BJ (cell line): ENCODE results near the gene RAB41. TPM values are rescaled to one million over a fixed set of nuclear protein-coding genes. Genes with fewer than 3 reads are reported as not detected.
"Not testable (repeated sequence)": the region's sequence is repeated elsewhere in the genome, so short reads cannot be mapped to it uniquely, and the experiment has no call there.

Experiments used
- CTCF ChIA-PET: fragments of 350-600 bp; formaldehyde crosslinking; extraction: SDS; loops from one replicate; lab custom pipeline; 2021; ENCODE audit warnings: antibody characterized with exemption, inconsistent platforms; lab: Yijun Ruan, JAX
- POLR2A ChIA-PET: fragments of 300-600 bp; sonication (Branson Sonifier 250); formaldehyde crosslinking; extraction: SDS; loops from one replicate; lab custom pipeline; 2021; ENCODE audit warnings: antibody characterized with exemption; lab: Charles Lee
- DNase-seq: peaks from one replicate; pipeline ENCODE4 v3.0.0-alpha.2; 2011; ENCODE audit warnings: low read depth
- H3K27me3 ChIP-seq: 2 replicates; pipeline ENCODE4 v1.6.0; 2011; ENCODE audit warnings: low read length; ENCODE audit not compliant: control insufficient read depth, insufficient read depth
- H3K36me3 ChIP-seq: 2 replicates; pipeline ENCODE4 v1.5.1; 2011; ENCODE audit warnings: low read length; ENCODE audit not compliant: control insufficient read depth, insufficient read depth
- H3K4me3 ChIP-seq: 2 replicates; pipeline ENCODE4 v1.5.1; 2011; ENCODE audit warnings: low read depth, mild to moderate bottlenecking, control low read depth, low read length
- CTCF ChIP-seq: IDR thresholded peaks from 2 replicates; pipeline ENCODE4 v1.5.1; 2011; ENCODE audit warnings: low read depth, mild to moderate bottlenecking, control low read depth, inconsistent platforms, low read length, moderate library complexity; ENCODE audit not compliant: insufficient read depth
- polyA minus RNA-seq: library from RNA; depleted of rRNA, polyadenylated mRNA; stranded (reverse); fragments of >200 nt; gene quantifications from 2 replicates; pipeline ENCODE4 v1.2.3, GENCODE V29; 2011; rRNA and poly(A)+ RNA removed
- polyA plus RNA-seq: library from polyadenylated mRNA; depleted of rRNA; stranded (reverse); fragments of >200 nt; gene quantifications from 2 replicates; pipeline ENCODE4 v1.2.3, GENCODE V29; 2011; rRNA removed

The RAB41 gene
- polyA plus RNA-seq: not detected in 2 replicates
- not detected in 2 replicates for polyA minus RNA-seq

- ChIA-PET CTCF (no interaction called here), POLR2A (no interaction called here)
- Histone ChIP-seq H3K36me3 (no peaks in the 10 kb centered on the region; the same call in 1 of the 2 replicates), H3K4me3 (no peak within 1 kb of the TSS), H3K27me3 (no peaks in the 10 kb centered on the region)
- no peak for DNase-seq
- no peak for TF ChIP-seq CTCF
Measured at GRCh38 chrX:70281951-70282350, at the start of gene RAB41. Gene RAB41, plus strand, starts transcription at chrX:70282172. Its CDS starts 46 bp downstream, at chrX:70282218.

- Histone ChIP-seq H3K36me3 (no peaks in the 10 kb centered on the region), H3K4me3 (no peak within 1 kb of the TSS), H3K27me3 (peaks cover 1% of the 10 kb centered on the region; the same call in 1 of the 2 replicates)
- DNase-seq: no peak
- no peak for TF ChIP-seq CTCF
- ChIA-PET CTCF (no interaction called here), POLR2A (no interaction called here)
Measured at GRCh38 chrX:70234355-70234754, 47.6 kb upstream of the RAB41 start, which contains the start of gene AWAT1. Gene AWAT1, plus strand, starts transcription at chrX:70234655. Its CDS starts 41 bp downstream, at chrX:70234696.

GRCh38 chrX:70240751-70241150, 41.2 kb upstream of the RAB41 start:
- ChIA-PET POLR2A (no interaction called here), CTCF (interaction anchor here (0.6 kb wide), 1 partner anchor 358 kb away, joined by 4 read pairs; no protein-coding TSS in a partner anchor)
- DNase-seq: no peak
- H3K27me3 ChIP-seq: no peaks in the 10 kb centered on the region
- no peaks in the 10 kb centered on the region for H3K36me3 ChIP-seq
- H3K4me3 ChIP-seq: no peak overlapping the region
- no peak for TF ChIP-seq CTCF

GRCh38 chrX:70241501-70241900, 40.5 kb upstream of the RAB41 start:
- ChIA-PET POLR2A (no interaction called here), CTCF (no interaction called here)
- TF ChIP-seq CTCF: no peak
- no peak overlapping the region for H3K4me3 ChIP-seq
- no peaks in the 10 kb centered on the region for H3K27me3 ChIP-seq
- no peaks in the 10 kb centered on the region for H3K36me3 ChIP-seq
- no peak for DNase-seq

- H3K27me3 ChIP-seq, DNase-seq, POLR2A ChIA-PET, H3K36me3 ChIP-seq, CTCF ChIA-PET, H3K4me3 ChIP-seq: not testable (repeated sequence)
Measured at GRCh38 chrX:70243601-70244000, 38.4 kb upstream of the RAB41 start.

GRCh38 chrX:70244881-70245280, 37.1 kb upstream of the RAB41 start:
- no peaks in the 10 kb centered on the region for H3K36me3 ChIP-seq
- CTCF ChIA-PET: no interaction called here
- POLR2A ChIA-PET: no interaction called here
- H3K4me3 ChIP-seq: no peak overlapping the region
- H3K27me3 ChIP-seq: no peaks in the 10 kb centered on the region
- TF ChIP-seq CTCF: no peak
- no peak for DNase-seq
